IPS-20b (cell line): ENCODE measurements around the gene PGGT1B.

Experiments
- H3K27ac ChIP-seq: one replicate; pipeline ENCODE4 v1.5.1; 2013; ENCODE audit warnings: low read length
- H3K27me3 ChIP-seq: 2 replicates; pipeline ENCODE4 v1.6.1; 2013; ENCODE audit warnings: mild to moderate bottlenecking, low read length, inconsistent platforms; ENCODE audit not compliant: insufficient read depth
- H3K36me3 ChIP-seq: 2 replicates; pipeline ENCODE4 v1.6.1; 2013; ENCODE audit warnings: low read depth, mild to moderate bottlenecking, inconsistent platforms, low read length, moderate library complexity; ENCODE audit not compliant: insufficient read depth
- H3K4me1 ChIP-seq: 2 replicates; pipeline ENCODE4 v1.6.1; 2013; ENCODE audit warnings: mild to moderate bottlenecking, control low read depth, inconsistent platforms, low read length, moderate library complexity; ENCODE audit not compliant: insufficient read depth
- H3K4me3 ChIP-seq: 2 replicates; pipeline ENCODE4 v1.5.1; 2013; ENCODE audit warnings: mild to moderate bottlenecking, low read length, inconsistent platforms
- H3K9ac ChIP-seq: 2 replicates; pipeline ENCODE4 v1.6.1; 2013; ENCODE audit warnings: low read depth, mild to moderate bottlenecking, inconsistent platforms, low read length, moderate library complexity
- H3K9me3 ChIP-seq: 2 replicates; pipeline ENCODE4 v1.6.1; 2013; ENCODE audit warnings: mild to moderate bottlenecking, low read depth, low read length, inconsistent platforms; ENCODE audit not compliant: insufficient read depth

The PGGT1B gene

DNA sequence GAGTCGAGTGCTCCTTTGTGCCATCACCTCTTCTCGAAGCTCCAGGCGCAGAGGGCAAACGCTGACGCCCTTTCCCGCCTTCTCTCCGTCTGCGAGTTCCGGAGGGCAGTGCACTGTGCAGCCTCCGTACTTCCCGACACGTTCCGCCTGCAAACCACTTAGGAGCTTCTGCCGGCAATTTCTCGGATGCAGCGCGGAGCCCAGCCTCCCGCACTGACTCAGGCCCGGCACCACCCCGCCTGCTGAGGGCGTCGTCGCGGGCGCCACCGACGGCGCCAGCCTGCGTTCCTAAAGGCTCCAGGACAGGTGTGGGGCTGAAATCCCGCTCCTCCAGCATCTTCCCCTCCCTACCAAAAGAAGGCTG lies 83.7 kb downstream of the PGGT1B start:
- H3K9me3 ChIP-seq, result no peaks in the 10 kb centered on the region
- H3K9ac ChIP-seq, result no peak overlapping the region
- H3K27me3 ChIP-seq, result peaks cover 85% of the 10 kb centered on the region
- H3K36me3 ChIP-seq, result no peaks in the 10 kb centered on the region
- no peak overlapping the region for H3K27ac ChIP-seq
- no peaks in the 10 kb centered on the region for H3K4me1 ChIP-seq
- peak overlapping the region; percentile 80; the same call in 1 of the 2 replicates for H3K4me3 ChIP-seq

DNA sequence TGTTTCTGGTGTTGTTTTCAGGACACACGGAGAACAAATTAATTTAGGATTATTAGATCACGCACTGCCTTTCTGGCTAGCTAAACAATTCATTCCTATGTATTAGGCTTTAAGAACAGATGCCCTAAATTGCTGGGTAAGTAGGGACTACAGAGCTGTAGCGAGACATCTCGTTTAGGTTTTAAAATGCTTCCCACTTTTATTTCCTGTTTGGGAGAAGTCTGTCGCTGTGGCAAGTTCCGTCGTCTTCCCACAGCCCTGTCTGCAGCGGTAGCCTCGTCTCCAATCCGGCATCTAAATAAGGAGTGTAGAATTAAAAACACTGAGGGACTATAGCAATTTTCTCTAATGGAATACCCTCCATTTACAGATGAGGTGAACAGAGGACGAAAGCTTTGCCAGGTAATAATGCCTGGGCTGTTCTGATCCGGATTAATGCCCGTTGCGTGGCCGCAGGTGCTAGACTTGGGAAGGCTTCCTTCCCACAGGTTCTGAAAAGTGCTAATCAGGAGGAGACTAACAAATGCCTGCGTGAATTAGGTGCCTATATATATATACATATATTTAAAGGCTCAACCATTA lies 91.7 kb downstream of the PGGT1B start:
- Histone ChIP-seq H3K4me3 (peak overlapping the region; percentile 89), H3K36me3 (peaks cover 10% of the 10 kb centered on the region), H3K9me3 (peaks cover 17% of the 10 kb centered on the region), H3K27me3 (peaks cover 60% of the 10 kb centered on the region), H3K4me1 (peaks cover 3% of the 10 kb centered on the region; the same call in 1 of the 2 replicates), H3K27ac (no peak overlapping the region), H3K9ac (peak overlapping the region; percentile 66; the same call in 1 of the 2 replicates)

DNA sequence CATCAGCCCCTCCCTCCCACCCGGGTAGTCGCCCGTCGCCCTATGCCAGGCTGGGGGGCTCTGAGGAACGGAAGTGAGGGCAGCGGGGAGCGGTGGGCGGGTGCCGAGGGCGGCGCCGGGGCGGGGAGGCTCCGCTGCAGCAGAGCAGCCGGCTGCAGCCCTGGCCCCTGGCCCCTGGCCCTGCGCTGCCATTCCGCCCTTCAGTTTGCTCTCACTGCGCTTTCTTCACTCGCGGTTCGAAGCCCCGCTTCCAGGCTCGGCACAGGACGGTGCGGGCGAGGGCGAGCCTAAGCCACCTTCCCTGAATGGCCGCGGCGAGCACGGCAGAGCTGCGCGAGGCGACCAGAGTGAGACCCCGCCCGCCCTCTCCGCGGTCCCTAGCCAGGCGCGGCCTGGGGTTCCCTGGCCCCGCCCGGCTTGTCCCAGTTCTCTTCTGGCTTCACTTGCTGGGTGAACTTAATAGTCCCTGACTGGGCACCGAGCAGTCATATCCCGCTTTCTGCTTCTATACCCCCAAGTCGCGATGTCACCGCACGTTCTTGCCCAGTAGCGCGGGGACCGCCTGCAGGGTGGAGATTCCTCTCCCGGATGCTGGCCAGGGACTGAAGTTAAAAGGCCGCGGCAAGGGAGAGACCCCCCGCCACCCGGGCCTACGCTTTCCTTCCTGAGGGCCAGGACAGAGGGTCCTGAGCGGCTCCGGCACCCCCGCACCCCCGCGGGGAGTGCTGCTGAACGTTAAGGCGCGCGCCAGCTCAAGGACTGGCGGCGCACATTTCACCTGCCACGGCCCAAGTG lies 92.3 kb downstream of the PGGT1B start:
- H3K4me1 ChIP-seq, result peaks cover 3% of the 10 kb centered on the region; the same call in 1 of the 2 replicates
- H3K27me3 ChIP-seq, result peaks cover 59% of the 10 kb centered on the region
- H3K4me3 ChIP-seq, result peak overlapping the region; percentile 89
- peaks cover 24% of the 10 kb centered on the region for H3K9me3 ChIP-seq
- peaks cover 12% of the 10 kb centered on the region for H3K36me3 ChIP-seq
- no peak overlapping the region for H3K27ac ChIP-seq
- H3K9ac ChIP-seq, result peak overlapping the region; percentile 66; the same call in 1 of the 2 replicates

DNA sequence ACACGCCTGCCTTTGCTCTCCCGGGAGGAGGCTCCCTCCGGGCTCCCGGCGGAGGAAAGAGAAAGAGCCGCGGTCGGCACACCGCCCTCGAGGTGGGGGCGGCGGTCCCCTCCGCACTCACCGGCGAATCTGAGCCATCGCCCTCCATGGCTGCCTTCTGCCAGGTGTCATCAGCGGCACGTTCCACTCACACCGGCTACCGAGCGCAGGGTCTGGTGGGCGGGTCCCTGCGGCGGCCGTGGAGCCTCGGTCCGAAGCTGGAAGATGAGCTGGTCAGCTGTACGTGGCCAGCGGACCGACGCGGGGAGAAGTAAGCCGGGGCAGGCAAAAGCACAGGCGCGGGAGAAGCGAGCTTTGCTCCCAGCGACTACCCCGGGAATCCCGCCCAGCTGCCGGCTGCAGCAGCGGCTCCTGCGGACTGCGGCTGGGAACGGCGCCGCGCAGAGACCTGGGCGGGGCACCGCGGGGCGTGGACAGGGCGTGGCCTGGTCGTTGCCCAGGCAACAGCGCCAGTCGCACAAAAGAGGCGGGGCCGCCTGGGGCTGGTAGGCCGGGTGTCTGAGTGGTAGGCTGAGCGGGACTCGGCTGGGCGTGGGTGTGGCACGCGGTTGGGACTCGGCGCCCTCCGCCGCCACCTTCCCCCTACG lies 93.1 kb downstream of the PGGT1B start, which contains the start of gene TRIM36:
TSS of gene TRIM36 (minus strand) at position 422 of the 647 bp plus-strand sequence. CDS start at position 148, 274 bp downstream.
- H3K27ac ChIP-seq, result peak within 1 kb of the TSS; percentile 38
- peaks cover 31% of the 10 kb centered on the region for H3K9me3 ChIP-seq
- peaks cover 53% of the 10 kb centered on the region for H3K27me3 ChIP-seq
- H3K9ac ChIP-seq, result peak within 1 kb of the TSS; percentile 86
- peaks cover 3% of the 10 kb centered on the region; the same call in 1 of the 2 replicates for H3K4me1 ChIP-seq
- peaks cover 14% of the 10 kb centered on the region for H3K36me3 ChIP-seq
- H3K4me3 ChIP-seq, result peak within 1 kb of the TSS; percentile 89

DNA sequence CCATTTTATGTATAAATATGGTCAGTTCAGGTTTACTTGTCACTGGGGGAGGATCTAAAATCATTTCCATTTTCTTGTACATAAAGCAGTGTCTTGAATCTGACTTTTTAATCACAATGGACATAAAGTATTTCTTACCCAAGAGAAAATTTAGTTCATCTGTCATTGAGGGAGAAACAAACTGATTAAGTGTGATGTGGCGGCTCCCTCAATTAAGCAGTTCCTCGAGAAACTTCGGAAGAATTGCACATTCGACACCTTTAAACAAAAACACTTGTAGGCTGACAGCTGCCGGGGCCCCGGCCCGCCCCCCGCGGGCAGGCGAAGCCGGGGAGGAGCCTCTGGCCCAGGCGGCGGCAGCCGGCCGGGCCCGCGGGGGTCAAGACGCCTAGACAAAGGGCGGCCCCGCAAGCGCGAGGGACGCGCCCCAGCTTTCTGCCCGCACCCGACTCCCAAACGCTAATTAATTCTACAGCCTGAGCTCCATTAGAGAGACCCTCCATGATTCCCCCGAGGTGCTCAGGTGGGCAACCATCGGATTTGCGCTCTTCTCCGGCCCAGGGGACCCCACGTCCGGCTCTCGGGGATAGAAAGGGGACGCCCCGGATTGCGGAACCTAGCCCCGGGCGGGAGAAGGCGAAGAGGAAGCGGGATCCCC lies 93.7 kb downstream of the PGGT1B start:
- Histone ChIP-seq H3K9ac (peak overlapping the region; percentile 86), H3K27ac (peak overlapping the region; percentile 38), H3K4me3 (peak overlapping the region; percentile 89), H3K9me3 (peaks cover 34% of the 10 kb centered on the region), H3K27me3 (peaks cover 46% of the 10 kb centered on the region), H3K36me3 (peaks cover 14% of the 10 kb centered on the region), H3K4me1 (peaks cover 3% of the 10 kb centered on the region; the same call in 1 of the 2 replicates)

DNA sequence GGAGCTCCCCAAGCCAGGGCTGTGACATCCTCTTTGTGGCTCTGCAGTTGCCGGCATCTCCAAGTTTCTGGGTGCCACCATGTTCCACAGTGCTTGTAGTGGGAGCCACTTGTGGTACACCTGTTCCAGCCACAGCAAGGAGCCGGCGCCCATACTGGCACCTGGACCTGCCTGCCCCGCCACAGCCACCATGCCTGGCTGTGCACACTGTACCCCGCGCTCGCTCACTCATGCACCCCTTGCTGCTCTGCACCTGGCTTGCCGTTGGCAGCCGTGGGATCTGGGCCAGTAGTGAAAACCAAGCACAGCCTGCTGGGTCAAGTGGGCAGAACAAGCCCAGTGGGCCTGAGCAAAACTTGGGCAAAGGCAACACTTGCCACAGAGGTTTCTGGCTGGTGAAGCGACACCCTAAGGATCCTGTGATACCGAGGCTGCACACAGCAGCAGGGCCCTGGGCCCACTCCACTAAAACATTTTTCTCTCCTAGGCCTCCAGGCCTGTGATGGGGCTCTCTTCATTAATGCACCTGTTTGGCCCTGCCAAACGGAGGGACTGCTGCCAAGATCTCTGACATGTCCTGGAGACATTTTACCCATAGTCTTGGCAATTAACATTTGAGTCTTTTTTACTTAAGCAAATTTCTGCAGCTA lies 95.8 kb downstream of the PGGT1B start:
- Histone ChIP-seq H3K36me3 (peaks cover 14% of the 10 kb centered on the region), H3K4me1 (peaks cover 3% of the 10 kb centered on the region; the same call in 1 of the 2 replicates), H3K27ac (no peak overlapping the region), H3K9ac (no peak overlapping the region), H3K9me3 (peaks cover 34% of the 10 kb centered on the region), H3K4me3 (no peak overlapping the region), H3K27me3 (peaks cover 26% of the 10 kb centered on the region)

- Histone ChIP-seq H3K4me1 (peaks cover 3% of the 10 kb centered on the region; the same call in 1 of the 2 replicates), H3K9ac (no peak overlapping the region), H3K36me3 (peaks cover 17% of the 10 kb centered on the region), H3K27me3 (peaks cover 15% of the 10 kb centered on the region), H3K9me3 (peaks cover 34% of the 10 kb centered on the region), H3K4me3 (no peak overlapping the region), H3K27ac (no peak overlapping the region)
These were observed 96.9 kb downstream of the PGGT1B start for GRCh38 chr5:115165790-115166189.

DNA sequence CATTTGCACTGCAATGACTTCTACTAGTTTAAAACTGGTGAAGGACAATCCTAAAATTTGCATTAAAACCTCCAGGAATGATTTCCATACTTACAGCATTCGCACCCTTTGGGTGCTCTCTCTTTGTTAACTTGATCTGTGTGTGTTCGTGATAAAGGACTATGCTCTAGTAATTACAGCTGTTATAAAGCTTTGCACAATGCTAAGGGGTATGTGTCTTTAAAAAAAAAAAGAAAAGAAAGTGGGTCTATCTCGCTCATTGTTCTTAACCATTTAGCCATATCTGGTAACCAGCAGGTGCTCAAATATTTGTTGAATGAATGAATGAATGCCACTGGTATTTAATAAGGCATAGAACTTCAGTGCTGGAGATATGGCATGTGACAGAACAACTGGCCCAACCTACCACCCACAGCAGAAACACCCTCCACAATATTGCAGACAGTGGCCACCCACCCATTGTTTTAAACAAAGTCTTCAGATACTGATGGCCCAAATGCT lies 101.7 kb downstream of the PGGT1B start:
- Histone ChIP-seq H3K9me3 (peaks cover 18% of the 10 kb centered on the region), H3K27ac (no peak overlapping the region), H3K4me1 (no peaks in the 10 kb centered on the region), H3K4me3 (no peak overlapping the region), H3K36me3 (peaks cover 7% of the 10 kb centered on the region; the same call in 1 of the 2 replicates), H3K9ac (no peak overlapping the region), H3K27me3 (no peaks in the 10 kb centered on the region)
